GM18951 (cell line): ENCODE measurements around the gene PHLDB3.
"Not testable (repeated sequence)": the region's sequence is repeated elsewhere in the genome, so short reads cannot be mapped to it uniquely, and the experiment has no call there.

ENCODE experiments used
- POLR2A ChIP-seq: IDR thresholded peaks from 4 replicates; pipeline ENCODE4 v1.6.1; 2011; ENCODE audit warnings: mild to moderate bottlenecking; ENCODE audit not compliant: insufficient read length, insufficient read depth; ENCODE audit errors: extremely low read depth
- in situ Hi-C: fragments of 300-500 bp; cut with MboI; formaldehyde crosslinking; loops from one replicate; pipeline ENCODE4 v1.12.0; 2022; ENCODE audit warnings: low sequenced_read_pairs, mixed read lengths, inconsistent platforms; ENCODE audit not compliant: unreplicated experiment

Gene PHLDB3

GRCh38 chr19:43504426-43505185, at the start of gene PHLDB3:
Gene PHLDB3, minus strand, starts transcription at chr19:43504746. Its CDS starts 628 bp downstream, at chr19:43504118.
- in situ Hi-C loops, result no loop called here
- no peak for TF ChIP-seq POLR2A

DNA sequence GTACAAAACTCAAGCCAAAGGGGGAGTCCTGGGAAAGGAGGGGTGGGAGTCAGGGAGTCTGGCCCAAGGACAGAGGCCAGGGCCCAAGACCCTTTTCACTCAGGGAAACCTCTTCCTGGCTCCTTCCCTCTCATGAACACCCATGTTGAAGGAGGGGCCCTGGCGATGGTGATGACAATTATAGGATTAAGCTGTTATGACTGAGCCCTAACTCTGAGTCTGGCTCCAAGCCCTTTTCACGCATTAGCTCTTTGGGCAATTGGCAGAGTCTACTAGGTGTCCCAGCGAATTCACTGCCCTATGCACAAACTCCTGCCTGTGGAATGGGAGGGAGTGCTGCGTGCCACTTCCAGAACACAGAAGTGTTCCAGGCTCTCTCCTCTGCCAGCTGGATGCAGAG, 49.1 kb upstream of the PHLDB3 start:
- in situ Hi-C loops, result no loop called here
- no peak for TF ChIP-seq POLR2A

DNA sequence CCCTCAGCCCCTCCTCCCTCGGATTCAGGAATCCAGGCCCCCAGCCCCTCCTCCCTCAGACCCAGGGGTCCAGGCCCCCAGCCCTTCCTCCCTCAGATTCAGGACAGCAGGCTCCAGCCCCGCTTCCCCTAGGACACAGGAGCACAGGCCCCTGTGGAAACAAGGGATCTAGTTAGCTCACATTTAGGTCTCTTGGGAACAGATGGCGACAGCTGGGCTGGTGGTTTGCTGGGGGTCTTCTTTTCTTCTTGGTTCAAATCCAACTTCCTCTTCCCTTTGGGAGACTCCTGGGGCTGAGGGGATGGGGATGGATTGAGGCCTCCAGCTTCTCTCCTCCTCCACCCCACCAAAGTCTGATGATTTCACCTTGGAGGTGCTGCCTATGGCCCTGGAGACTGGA, 48.1 kb upstream of the PHLDB3 start:
- TF ChIP-seq POLR2A, result no peak

GRCh38 chr19:43552198-43552450, 47.6 kb upstream of the PHLDB3 start:
- in situ Hi-C loops, result no loop called here

More for the DNA sequence above, 48.1 kb upstream of the PHLDB3 start:
- in situ Hi-C loops, result no loop called here

GRCh38 chr19:43551399-43552197, 47.1 kb upstream of the PHLDB3 start:
- in situ Hi-C loops, result no loop called here
- TF ChIP-seq POLR2A, result no peak

More at GRCh38 chr19:43552198-43552450, 47.6 kb upstream of the PHLDB3 start:
- no peak for TF ChIP-seq POLR2A

- in situ Hi-C loops, result no loop called here
- TF ChIP-seq POLR2A, result no peak
These were observed 44.2 kb upstream of the PHLDB3 start for GRCh38 chr19:43548706-43549105.

DNA sequence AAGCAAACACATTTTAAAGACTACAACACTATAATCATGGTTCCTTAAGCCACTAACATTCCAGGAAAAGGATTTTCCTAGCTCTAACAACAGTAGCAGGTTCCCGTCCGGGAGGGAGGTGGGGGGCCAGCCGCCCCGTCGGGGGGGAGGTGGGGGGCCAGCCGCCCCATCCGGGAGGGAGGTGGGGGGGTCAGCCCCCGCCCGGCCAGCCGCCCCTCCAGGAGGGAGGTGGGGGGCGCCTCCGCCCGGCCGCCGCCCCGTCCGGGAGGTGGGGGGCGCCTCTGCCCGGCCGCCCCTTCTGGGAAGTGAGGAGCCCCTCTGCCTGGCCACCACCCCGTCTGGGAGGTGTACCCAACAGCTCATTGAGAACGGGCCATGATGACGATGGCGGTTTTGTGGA, 43.4 kb upstream of the PHLDB3 start:
- in situ Hi-C loops, result not testable (repeated sequence)

GRCh38 chr19:43546581-43546980, 42.0 kb upstream of the PHLDB3 start:
- in situ Hi-C loops, result no loop called here

GRCh38 chr19:43545981-43546380, 41.4 kb upstream of the PHLDB3 start:
- TF ChIP-seq POLR2A, result no peak
- in situ Hi-C loops, result no loop called here

More at GRCh38 chr19:43546581-43546980, 42.0 kb upstream of the PHLDB3 start:
- TF ChIP-seq POLR2A, result no peak

- in situ Hi-C loops, result no loop called here
- TF ChIP-seq POLR2A, result no peak
These were observed 40.7 kb upstream of the PHLDB3 start for GRCh38 chr19:43545276-43545675.

DNA sequence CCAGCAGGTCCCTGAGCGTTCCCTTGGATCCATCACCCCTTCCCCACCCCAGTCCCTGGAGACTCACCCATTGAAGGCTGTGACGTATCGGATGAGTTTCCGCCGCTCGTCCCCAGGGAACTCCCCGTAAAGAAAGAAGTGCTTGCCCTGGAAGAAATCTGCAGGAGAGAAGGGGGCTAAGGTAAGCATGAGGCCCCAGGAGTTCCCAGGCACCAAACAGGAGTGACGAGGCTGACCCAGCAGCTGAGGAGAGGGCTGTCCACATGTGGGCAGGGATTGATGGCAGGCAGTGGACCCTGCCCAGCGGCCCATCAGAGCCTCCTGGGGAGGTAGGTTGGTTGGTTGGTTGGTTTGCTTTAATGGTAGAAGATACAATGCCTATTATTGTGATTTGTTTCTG, 39.5 kb upstream of the PHLDB3 start:
- in situ Hi-C loops, result no loop called here
- TF ChIP-seq POLR2A, result no peak

DNA sequence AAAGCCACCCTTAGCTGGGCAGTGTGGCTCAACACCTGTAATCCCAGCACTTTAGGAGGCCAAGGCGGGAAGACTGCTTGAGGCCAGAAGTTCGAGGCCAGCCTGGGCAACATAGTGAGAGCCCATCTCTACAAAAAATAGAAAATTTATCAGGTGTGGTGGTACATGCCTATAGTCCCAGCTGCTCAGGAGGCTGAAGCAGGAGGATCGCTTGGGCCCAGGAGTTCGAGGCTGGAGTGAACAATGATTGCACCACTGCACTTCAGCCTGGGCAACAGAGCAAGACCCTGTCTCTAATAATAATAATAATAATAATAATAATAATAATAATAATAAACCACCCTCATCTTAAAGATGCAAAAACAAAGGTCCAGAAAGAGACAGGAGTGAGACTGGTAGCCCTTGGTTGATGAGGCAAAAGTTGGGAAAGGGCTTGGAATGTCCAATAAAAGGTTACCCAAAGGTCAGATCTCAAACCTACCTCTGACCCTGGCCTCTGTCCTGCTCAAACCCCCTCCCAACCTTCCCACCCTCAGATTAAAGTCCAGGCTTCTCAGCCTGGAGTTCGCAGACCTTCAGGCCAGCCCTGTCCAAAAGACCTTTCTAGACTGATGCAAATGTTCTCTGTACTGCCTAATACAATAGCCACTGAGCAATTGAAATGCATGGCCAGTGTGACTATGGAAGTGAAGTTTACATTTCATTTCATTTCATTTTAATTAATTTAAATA, 37.5 kb upstream of the PHLDB3 start:
- in situ Hi-C loops, result no loop called here
- no peak for TF ChIP-seq POLR2A

- in situ Hi-C loops, result no loop called here
- TF ChIP-seq POLR2A, result no peak
These were observed 35.8 kb upstream of the PHLDB3 start for GRCh38 chr19:43540381-43540780.
